GM23338 (cell line): ENCODE data around the gene CPSF4L. TPM values are rescaled to one million over a fixed set of nuclear protein-coding genes. Genes with fewer than 3 reads are reported as not detected.

ENCODE experiments used
- ATAC-seq: fragments of 200-7000 bp; cut with Tn5 transposase; 3 replicates; pipeline ENCODE4 v1.9.1; 2020
- DNase-seq: peaks from one replicate; pipeline ENCODE4 v3.0.0-alpha.2; 2015; ENCODE audit warnings: low spot score
- H2AFZ ChIP-seq: fragments of 200-600 bp; sonication (generic); 2 replicates; pipeline ENCODE4 v1.8.0; 2016; ENCODE audit warnings: antibody characterized with exemption, mild to moderate bottlenecking, moderate library complexity
- H3F3A ChIP-seq: fragments of 200-600 bp; sonication (generic); replicated peaks from 2 replicates; pipeline ENCODE4 v1.8.0; 2017; ENCODE audit warnings: antibody characterized with exemption, mixed run types, low read depth
- H3K27ac ChIP-seq: fragments of 200-600 bp; sonication (generic); 2 replicates; pipeline ENCODE4 v1.6.1; 2016; ENCODE audit warnings: low read depth
- H3K27me3 ChIP-seq: fragments of 200-600 bp; sonication (generic); 2 replicates; pipeline ENCODE4 v1.8.0; 2016; ENCODE audit warnings: mild to moderate bottlenecking, mixed run types, moderate library complexity; ENCODE audit not compliant: insufficient read depth
- H3K36me3 ChIP-seq: fragments of 200-600 bp; sonication (generic); 2 replicates; pipeline ENCODE4 v1.8.0; 2016; ENCODE audit warnings: mild to moderate bottlenecking; ENCODE audit not compliant: insufficient read depth
- H3K4me1 ChIP-seq: fragments of 200-600 bp; sonication (generic); 2 replicates; pipeline ENCODE4 v1.8.0; 2016; ENCODE audit warnings: mild to moderate bottlenecking, moderate library complexity; ENCODE audit not compliant: insufficient read depth
- H3K4me2 ChIP-seq: fragments of 200-600 bp; sonication (generic); 2 replicates; pipeline ENCODE4 v1.7.1; 2017; ENCODE audit warnings: mixed run types
- H3K4me3 ChIP-seq: fragments of 200-600 bp; sonication (generic); 2 replicates; pipeline ENCODE4 v1.6.1; 2016; ENCODE audit warnings: mixed run types
- H3K79me2 ChIP-seq: fragments of 200-600 bp; sonication (generic); replicated peaks from 2 replicates; pipeline ENCODE4 v1.8.0; 2017; ENCODE audit warnings: mild to moderate bottlenecking; ENCODE audit not compliant: insufficient read depth
- H3K9me2 ChIP-seq: fragments of 200-600 bp; sonication (generic); 2 replicates; pipeline ENCODE4 v1.8.0; 2017; ENCODE audit not compliant: insufficient read depth
- H4K20me1 ChIP-seq: fragments of 200-600 bp; sonication (generic); replicated peaks from 2 replicates; pipeline ENCODE4 v1.8.0; 2017; ENCODE audit warnings: mild to moderate bottlenecking; ENCODE audit not compliant: insufficient read depth
- H3K27ac Mint-ChIP-seq: 2 replicates; pipeline ENCODE4 v1.8.0; 2020; ENCODE audit warnings: inconsistent platforms, mild to moderate bottlenecking, moderate library complexity, mixed read lengths
- H3K27me3 Mint-ChIP-seq: 3 replicates; pipeline ENCODE4 v1.8.0; 2022; ENCODE audit warnings: low read depth, mild to moderate bottlenecking, moderate library complexity, mixed read lengths, inconsistent platforms; ENCODE audit not compliant: insufficient read depth, poor library complexity
- H3K36me3 Mint-ChIP-seq: 3 replicates; pipeline ENCODE4 v1.8.0; 2021; ENCODE audit warnings: low read depth, mild to moderate bottlenecking, inconsistent platforms, moderate library complexity, mixed read lengths
- H3K4me1 Mint-ChIP-seq: 3 replicates; pipeline ENCODE4 v1.8.0; 2020; ENCODE audit warnings: mild to moderate bottlenecking, inconsistent platforms, mixed read lengths
- H3K4me3 Mint-ChIP-seq: 3 replicates; pipeline ENCODE4 v1.8.0; 2021; ENCODE audit warnings: moderate library complexity, mild to moderate bottlenecking, inconsistent platforms, mixed read lengths
- H3K9me3 Mint-ChIP-seq: 3 replicates; pipeline ENCODE4 v1.8.0; 2020; ENCODE audit warnings: moderate library complexity, mild to moderate bottlenecking, inconsistent platforms, mixed read lengths
- CREB1 ChIP-seq: fragments of 250-450 bp; sonication (Bioruptor Pico); IDR thresholded peaks from 2 replicates; pipeline ENCODE4 v1.5.0; 2020; ENCODE audit warnings: low read depth, mild to moderate bottlenecking, moderate library complexity
- ETS1 ChIP-seq: IDR thresholded peaks from 2 replicates; pipeline ENCODE4 v1.6.1; 2016; ENCODE audit warnings: antibody characterized with exemption
- EZH2 ChIP-seq: fragments of 200-600 bp; sonication (generic); IDR thresholded peaks from one replicate; pipeline ENCODE4 v1.8.0; 2017; ENCODE audit warnings: antibody characterized with exemption, mild to moderate bottlenecking, low read depth; ENCODE audit not compliant: unreplicated experiment
- EZH2phosphoT487 ChIP-seq: fragments of 200-600 bp; sonication (generic); IDR thresholded peaks from one replicate; pipeline ENCODE4 v1.8.1; 2018; ENCODE audit warnings: antibody characterized with exemption; ENCODE audit not compliant: unreplicated experiment
- JUNB ChIP-seq: IDR thresholded peaks from one replicate; pipeline ENCODE4 v1.6.1; 2016; ENCODE audit warnings: antibody characterized with exemption; ENCODE audit not compliant: unreplicated experiment
- NANOG ChIP-seq: IDR thresholded peaks from 2 replicates; pipeline ENCODE4 v1.6.1; 2016; ENCODE audit warnings: antibody characterized with exemption, borderline replicate concordance
- POLR2AphosphoS5 ChIP-seq: IDR thresholded peaks from 2 replicates; pipeline ENCODE4 v1.6.1; 2016; ENCODE audit warnings: antibody characterized with exemption, low read depth
- STAT1 ChIP-seq: IDR thresholded peaks from one replicate; pipeline ENCODE4 v1.6.1; 2016; ENCODE audit warnings: antibody characterized with exemption; ENCODE audit not compliant: unreplicated experiment
- ZNF114 ChIP-seq: fragments of 250-450 bp; sonication (Bioruptor Pico); IDR thresholded peaks from 2 replicates; pipeline ENCODE4 v1.5.0; 2020; ENCODE audit warnings: mild to moderate bottlenecking, moderate library complexity
- ZNF331 ChIP-seq: fragments of 250-450 bp; sonication (Bioruptor Pico); IDR thresholded peaks from 2 replicates; pipeline ENCODE4 v1.5.0; 2020; ENCODE audit warnings: low read depth, mild to moderate bottlenecking, moderate library complexity
- polyA plus RNA-seq: library from polyadenylated mRNA; unstranded; fragments of >200 nt; fragmentation: Nextera tagmentation; extraction: Ambion mirVana; gene quantifications from 2 replicates; pipeline ENCODE4 v1.2.1, GENCODE V29; 2016
- total RNA-seq: library from RNA; depleted of rRNA; stranded (reverse); fragments of >200 nt; shearing (Covaris generic); gene quantifications from 2 replicates; pipeline ENCODE4 v1.2.3, GENCODE V29; 2014
- TF ChIP-seq, protein P1 (sequence below), 2 experiments: fragments of 200-600 bp in 1 of 2; sonication (generic) in 1 of 2; conservative IDR thresholded peaks; 2 replicates each; pipeline versions ENCODE4 v1.5.1 to v1.6.1; 2016 to 2017; ENCODE audit warnings: antibody characterized with exemption in 2 of 2, low read depth in 2 of 2, mild to moderate bottlenecking in 2 of 2, moderate library complexity in 1 of 2
- TF ChIP-seq, protein P2 (sequence below): IDR thresholded peaks from one replicate; pipeline ENCODE4 v1.6.1; 2018; ENCODE audit warnings: antibody characterized with exemption; ENCODE audit not compliant: unreplicated experiment

Gene CPSF4L
- total and polyA plus RNA-seq, 2 experiments from 2014 or later, result not detected

- no peak for TF ChIP-seq ETS1
Observed at GRCh38 chr17:73280191-73280590, 18.5 kb upstream of the CPSF4L start (continued).

DNA sequence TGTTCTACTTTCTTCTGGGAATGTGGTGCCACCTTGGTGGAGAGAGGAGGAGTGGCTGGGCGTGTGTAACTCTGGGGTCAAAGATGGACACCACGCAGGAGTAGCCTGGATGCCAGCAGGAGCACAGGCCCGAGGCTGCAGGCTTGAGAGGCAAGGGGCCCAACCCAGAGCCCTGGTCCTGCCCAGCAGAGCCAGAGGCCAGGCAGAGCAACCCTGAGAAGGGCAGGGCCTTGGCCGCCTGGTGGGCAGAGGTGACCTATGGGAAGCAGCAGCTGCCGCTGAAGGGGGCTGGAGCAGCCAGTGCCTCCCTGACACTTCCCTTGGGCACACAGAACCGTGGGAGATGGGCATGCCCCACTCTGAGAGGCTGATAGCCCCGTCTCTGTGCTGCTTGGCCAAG, 18.0 kb upstream of the CPSF4L start:
- no peak overlapping the region for H3K4me2 ChIP-seq
- H3K9me2 ChIP-seq, result no peaks in the 10 kb centered on the region
- no peaks in the 10 kb centered on the region; the same call in 2 of the 3 replicates for H3K36me3 Mint-ChIP-seq
- no peak overlapping the region for H2AFZ ChIP-seq
- H3K27ac ChIP-seq, result no peak overlapping the region
- H3K4me3 ChIP-seq, result no peak overlapping the region
- H3K4me1 ChIP-seq, result peaks cover 16% of the 10 kb centered on the region
- no peaks in the 10 kb centered on the region for H3K36me3 ChIP-seq
- DNase-seq (no peak), ATAC-seq (no peak)
- H3K4me3 Mint-ChIP-seq, result no peak overlapping the region
- H3F3A ChIP-seq, result no peaks in the 10 kb centered on the region
- H3K27me3 Mint-ChIP-seq, result peaks cover 13% of the 10 kb centered on the region
- no peaks in the 10 kb centered on the region for H3K9me3 Mint-ChIP-seq
- H3K27ac Mint-ChIP-seq, result no peak overlapping the region
- peaks cover 24% of the 10 kb centered on the region for H3K4me1 Mint-ChIP-seq
- no peak for TF ChIP-seq EZH2phosphoT487
- TF ChIP-seq EZH2, result no peak
- H4K20me1 ChIP-seq, result no peaks in the 10 kb centered on the region
- H3K27me3 ChIP-seq, result no peaks in the 10 kb centered on the region
- H3K79me2 ChIP-seq, result no peaks in the 10 kb centered on the region

DNA sequence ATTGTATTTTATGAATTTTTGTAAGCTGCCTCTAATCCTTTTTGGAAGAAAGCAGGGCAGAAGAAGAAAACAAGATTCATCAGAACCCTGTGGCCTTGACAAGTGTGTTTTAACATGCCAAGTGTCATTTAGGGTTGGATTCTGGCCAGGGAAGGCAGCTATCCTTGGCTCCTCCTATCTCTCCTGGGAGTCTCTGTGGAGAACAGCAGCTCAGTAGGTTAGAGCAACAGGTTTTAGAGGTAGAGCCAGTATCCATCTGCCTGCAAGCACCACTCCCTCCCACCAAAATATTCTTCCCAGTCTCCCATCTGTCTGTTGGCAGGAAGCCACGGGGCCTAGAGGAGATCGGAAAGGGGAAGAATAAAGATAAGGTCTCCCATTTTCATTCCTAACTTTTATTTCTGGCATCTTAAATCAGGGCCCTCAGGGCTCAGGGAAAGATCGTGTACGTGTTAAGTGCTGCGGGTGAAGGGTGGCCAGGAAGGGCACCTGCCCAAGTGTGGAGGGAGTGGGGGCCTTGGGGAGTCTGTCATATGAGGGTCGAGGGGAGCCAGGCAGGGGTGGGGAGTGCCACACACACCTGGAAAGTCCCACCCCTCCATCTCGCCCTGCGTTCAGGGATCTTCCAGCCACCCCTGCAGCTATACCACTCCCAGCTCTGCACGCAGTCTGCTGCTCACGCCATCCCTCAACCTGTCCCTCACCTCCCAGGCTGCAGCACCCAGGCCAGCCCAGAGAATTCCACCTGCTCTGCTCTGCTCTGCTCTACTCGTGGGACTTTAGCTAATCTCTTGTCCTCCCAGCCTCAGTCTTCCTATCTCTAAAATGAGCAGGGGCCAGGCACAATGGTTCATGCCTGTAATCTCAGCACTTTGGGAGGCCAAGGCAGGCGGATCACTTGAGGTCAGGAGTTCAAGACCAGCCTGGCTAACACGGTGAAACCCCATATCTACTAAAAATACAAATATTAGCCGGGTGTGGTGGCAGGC, 17.1 kb upstream of the CPSF4L start:
- Mint-ChIP-seq H3K4me3 (no peak overlapping the region), H3K4me1 (peaks cover 18% of the 10 kb centered on the region), H3K9me3 (no peaks in the 10 kb centered on the region), H3K27me3 (peaks cover 10% of the 10 kb centered on the region), H3K27ac (no peak overlapping the region), H3K36me3 (no peaks in the 10 kb centered on the region; the same call in 2 of the 3 replicates)
- no peak overlapping the region for H3K27ac ChIP-seq
- H3F3A ChIP-seq, result no peaks in the 10 kb centered on the region
- H3K4me3 ChIP-seq, result no peak overlapping the region
- H3K9me2 ChIP-seq, result no peaks in the 10 kb centered on the region
- ATAC-seq (peak; percentile 48), DNase-seq (no peak)
- H3K36me3 ChIP-seq, result no peaks in the 10 kb centered on the region
- no peaks in the 10 kb centered on the region for H3K27me3 ChIP-seq
- H4K20me1 ChIP-seq, result no peaks in the 10 kb centered on the region
- H3K79me2 ChIP-seq, result no peaks in the 10 kb centered on the region
- H2AFZ ChIP-seq, result no peak overlapping the region
- peaks cover 10% of the 10 kb centered on the region; the same call in 1 of the 2 replicates for H3K4me1 ChIP-seq
- H3K4me2 ChIP-seq, result no peak overlapping the region
- TF ChIP-seq ETS1 (no peak), EZH2phosphoT487 (no peak), JUNB (no peak), EZH2 (no peak), CREB1 (CRISPR knock-in tag) (no peak), POLR2AphosphoS5 (no peak), ZNF331 (CRISPR knock-in tag) (no peak), STAT1 (no peak), ZNF114 (no peak), NANOG (no peak)
- TF ChIP-seq, protein P1, sequence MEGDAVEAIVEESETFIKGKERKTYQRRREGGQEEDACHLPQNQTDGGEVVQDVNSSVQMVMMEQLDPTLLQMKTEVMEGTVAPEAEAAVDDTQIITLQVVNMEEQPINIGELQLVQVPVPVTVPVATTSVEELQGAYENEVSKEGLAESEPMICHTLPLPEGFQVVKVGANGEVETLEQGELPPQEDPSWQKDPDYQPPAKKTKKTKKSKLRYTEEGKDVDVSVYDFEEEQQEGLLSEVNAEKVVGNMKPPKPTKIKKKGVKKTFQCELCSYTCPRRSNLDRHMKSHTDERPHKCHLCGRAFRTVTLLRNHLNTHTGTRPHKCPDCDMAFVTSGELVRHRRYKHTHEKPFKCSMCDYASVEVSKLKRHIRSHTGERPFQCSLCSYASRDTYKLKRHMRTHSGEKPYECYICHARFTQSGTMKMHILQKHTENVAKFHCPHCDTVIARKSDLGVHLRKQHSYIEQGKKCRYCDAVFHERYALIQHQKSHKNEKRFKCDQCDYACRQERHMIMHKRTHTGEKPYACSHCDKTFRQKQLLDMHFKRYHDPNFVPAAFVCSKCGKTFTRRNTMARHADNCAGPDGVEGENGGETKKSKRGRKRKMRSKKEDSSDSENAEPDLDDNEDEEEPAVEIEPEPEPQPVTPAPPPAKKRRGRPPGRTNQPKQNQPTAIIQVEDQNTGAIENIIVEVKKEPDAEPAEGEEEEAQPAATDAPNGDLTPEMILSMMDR (conservative IDR thresholded peaks at IDR 0.05; ENCODE audit: low read depth in 2 of 2), result no peak
- TF ChIP-seq, protein P2, sequence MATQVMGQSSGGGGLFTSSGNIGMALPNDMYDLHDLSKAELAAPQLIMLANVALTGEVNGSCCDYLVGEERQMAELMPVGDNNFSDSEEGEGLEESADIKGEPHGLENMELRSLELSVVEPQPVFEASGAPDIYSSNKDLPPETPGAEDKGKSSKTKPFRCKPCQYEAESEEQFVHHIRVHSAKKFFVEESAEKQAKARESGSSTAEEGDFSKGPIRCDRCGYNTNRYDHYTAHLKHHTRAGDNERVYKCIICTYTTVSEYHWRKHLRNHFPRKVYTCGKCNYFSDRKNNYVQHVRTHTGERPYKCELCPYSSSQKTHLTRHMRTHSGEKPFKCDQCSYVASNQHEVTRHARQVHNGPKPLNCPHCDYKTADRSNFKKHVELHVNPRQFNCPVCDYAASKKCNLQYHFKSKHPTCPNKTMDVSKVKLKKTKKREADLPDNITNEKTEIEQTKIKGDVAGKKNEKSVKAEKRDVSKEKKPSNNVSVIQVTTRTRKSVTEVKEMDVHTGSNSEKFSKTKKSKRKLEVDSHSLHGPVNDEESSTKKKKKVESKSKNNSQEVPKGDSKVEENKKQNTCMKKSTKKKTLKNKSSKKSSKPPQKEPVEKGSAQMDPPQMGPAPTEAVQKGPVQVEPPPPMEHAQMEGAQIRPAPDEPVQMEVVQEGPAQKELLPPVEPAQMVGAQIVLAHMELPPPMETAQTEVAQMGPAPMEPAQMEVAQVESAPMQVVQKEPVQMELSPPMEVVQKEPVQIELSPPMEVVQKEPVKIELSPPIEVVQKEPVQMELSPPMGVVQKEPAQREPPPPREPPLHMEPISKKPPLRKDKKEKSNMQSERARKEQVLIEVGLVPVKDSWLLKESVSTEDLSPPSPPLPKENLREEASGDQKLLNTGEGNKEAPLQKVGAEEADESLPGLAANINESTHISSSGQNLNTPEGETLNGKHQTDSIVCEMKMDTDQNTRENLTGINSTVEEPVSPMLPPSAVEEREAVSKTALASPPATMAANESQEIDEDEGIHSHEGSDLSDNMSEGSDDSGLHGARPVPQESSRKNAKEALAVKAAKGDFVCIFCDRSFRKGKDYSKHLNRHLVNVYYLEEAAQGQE, result no peak
